Inferior parietal cortex (tissue), 1 donor: ENCODE measurements around the gene FAM53A.
"Not testable (repeated sequence)": the region's sequence is repeated elsewhere in the genome, so short reads cannot be mapped to it uniquely, and the experiment has no call there.

ENCODE experiments used
- DNase-seq: peaks from one replicate; pipeline ENCODE4 v3.0.0-alpha.2; 2016; ENCODE audit errors: extremely low spot score

FAM53A gene

DNA sequence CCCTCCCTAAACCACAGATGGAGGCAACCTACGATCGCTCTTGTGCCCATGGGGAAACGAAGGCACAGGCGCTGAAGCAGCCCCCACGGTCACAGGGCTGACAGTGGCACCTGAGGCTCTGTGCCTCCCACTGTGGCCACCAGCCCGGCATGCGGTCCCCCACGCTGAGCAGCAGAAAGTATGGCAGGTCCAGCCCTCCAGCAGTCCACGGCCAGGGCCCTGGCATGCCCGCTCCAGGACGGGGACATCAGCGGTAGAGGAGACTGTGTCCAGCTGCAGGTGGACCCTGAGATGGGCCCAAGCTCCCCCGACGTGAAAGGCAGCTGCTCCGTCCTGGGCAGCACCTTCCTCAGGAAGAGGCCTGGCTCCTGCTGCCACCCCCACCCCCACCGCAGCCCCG, 61.2 kb downstream of the FAM53A start:
- DNase-seq, result no peak

DNA sequence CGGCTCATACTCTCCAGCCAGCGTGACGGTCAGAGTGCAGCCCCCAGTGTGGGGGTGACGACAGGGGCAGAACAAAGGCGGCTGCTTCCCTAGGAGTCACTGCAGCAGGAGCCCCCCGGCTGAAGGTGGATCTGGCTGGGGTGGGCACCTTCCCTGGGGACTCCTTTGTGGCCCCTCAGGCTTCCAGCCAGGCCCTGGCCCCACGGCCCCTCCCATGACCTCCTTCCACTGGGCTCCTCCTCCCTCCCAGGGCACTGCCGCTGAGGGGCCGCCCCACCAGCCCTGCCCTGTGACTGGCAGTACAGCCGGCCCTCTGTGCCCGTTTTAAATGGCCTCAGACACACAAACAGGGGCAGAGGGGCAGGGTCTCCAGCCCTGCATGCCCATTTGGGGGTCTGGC, 61.9 kb downstream of the FAM53A start:
- DNase-seq, result no peak

DNA sequence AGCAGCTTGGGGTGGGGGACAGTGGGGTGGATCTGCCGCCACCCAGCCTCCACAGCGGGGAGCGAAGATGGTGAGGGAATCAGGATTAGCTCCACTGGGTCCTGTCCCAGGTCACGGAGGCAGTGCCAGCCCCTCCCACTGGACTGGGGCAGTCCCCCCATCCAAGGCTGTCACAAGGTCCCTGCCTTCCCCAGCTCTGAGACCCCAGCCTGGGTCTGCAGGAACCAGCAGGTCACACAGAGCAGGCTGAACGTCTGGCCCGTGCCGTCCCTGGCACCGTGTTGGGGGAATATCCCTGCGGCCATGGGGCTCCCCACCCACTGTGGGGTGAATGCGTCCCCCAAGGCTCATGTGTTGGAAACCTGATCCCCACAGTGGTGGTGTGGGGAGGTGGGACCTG, 62.6 kb downstream of the FAM53A start:
- DNase-seq, result no peak

DNA sequence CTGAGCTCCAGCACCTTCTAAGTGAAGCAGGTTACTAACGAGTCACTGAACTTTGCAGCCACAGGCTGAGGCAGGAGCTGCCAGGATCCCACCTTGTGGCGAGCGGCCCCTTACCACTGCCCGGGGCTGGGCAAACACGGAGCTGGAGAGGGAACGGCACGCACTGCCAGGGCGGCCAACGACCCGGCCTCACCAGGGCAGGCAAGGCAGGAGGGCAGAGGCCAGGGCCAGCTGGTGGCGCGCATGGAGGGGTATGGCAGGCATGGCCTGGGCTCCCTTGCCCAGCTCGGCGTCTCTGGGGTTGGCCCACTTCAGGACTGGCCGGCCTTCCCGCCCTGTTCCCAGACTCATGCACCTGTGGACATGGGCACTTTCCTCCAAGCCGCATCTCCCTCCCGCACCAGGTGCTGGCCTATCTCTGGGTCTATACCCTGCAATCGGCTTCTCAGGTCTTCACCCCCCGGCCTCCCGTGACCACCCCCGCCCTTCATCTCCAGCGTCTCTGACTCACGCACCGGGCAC, 64.9 kb downstream of the FAM53A start:
- no peak for DNase-seq

DNA sequence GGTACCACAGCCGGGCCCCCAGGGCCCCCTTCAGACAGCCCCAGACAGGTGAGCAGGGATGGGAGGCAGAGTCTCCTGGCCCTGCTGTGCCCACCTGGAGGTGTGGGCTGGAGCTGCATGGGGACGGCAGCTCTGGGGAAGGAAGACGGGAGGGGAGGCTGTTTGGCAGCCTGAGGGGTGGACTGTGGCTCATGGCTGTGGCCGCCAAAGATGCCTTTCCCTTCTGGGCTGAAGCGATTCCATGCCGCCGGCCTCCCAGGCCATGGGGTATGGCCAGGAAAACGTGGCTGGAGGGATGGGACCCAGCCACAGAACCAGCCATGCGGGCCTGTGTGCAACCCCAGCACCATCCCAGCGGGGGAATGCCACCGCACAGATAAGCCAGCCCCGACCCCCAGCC, 65.7 kb downstream of the FAM53A start:
- DNase-seq, result no peak

DNA sequence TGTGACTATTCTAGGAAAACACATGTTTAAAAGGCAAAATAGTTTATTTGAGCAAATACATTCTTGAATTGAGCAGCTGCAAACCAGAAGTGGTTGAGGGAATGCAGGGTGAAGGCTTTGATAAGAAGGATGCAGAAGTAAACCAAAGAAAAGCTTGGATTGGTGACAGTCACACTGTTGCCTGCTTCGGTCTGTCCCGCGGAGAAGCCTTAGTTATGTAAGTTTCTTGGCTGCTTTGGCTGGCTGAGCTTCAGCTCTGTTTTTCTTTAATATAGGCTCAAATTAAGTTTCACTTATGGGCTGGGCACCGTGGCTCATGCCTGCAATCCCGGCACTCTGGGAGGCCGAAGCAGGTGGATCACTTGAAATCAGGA, 67.6 kb downstream of the FAM53A start:
- no peak for DNase-seq

DNA sequence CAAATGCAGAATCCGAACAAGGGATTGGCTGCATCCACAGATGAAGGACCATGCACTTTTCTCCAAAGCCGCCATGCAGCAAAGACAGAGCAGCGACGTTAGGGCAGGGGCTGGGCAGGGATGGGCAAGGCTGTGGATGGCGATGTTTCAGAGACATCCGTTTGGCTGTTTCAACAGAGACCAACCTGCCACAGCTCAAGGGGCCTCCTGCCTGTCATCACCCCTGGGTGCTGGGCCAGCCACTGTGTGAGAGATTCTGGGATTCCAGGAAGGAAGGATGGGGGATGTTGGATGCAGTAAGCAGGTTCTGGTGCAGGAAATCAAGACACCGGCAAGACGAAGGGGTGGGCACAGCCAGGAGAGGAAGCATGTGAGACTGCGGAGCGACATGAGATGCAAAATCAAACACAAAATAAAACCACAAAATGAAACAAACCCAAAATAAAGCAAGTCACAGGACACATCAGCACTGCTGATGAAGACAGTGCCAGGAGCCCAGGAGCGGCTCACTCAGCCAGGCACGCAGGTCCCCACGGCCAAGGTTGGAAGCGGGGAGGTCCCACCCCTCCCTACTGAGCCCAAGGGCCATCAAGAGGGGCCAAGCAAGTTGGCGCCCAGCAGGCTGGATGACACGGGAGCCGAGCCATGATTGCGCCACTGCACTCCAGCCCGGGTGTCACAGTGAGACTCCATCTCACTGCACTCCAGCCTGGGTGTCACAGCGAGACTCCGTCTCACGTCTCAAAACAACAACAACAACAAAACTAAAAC, 68.1 kb downstream of the FAM53A start:
- DNase-seq, result no peak

DNA sequence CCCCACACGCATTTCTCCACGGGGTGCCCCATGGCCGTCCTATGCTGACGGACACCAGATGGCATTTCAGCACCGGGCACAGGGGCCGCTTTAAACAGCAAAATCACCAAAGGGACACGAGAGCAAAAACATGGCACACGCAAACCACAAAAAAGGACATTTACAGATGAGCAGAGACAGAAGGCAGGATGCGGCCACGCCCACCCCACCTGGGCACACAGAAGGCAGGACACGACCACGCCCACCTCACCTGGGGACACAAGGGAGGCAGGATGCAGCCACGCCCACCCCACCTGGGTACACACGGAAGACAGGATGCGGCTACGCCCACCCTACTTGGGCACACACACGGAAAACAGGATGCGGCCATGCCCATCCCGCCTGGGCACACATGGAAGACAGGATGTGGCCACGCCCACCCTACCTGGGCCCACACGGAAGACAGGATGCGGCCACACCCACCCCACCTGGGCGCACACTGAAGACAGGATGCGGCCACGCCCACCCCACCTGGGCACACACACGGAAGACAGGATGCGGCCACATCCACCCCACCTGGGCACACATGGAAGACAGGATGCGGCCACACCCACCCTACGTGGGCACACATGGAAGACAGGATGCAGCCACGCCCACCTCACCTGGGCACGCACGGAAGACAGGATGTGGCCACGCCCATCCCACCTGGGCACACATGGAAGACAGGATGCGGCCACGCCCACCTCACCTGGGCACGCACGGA, 69.1 kb downstream of the FAM53A start:
- DNase-seq, result no peak

DNA sequence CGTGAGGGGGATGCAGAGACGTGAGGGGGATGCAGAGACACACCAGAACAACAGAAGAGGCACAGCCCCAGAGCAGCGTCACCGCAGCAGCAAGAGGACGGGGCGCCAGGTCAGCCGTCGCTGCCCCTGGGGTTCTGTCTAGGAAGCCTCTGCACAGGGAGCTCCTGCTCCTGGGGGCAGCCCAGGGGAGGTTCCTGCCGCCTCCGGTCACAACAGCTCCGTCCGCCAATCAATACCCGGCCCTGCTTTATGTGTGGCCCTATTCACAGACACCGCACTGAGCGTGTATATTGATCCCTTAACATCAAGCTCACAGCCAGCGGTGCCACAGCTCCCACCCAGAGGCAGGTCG, 69.6 kb downstream of the FAM53A start:
- DNase-seq, result no peak

DNA sequence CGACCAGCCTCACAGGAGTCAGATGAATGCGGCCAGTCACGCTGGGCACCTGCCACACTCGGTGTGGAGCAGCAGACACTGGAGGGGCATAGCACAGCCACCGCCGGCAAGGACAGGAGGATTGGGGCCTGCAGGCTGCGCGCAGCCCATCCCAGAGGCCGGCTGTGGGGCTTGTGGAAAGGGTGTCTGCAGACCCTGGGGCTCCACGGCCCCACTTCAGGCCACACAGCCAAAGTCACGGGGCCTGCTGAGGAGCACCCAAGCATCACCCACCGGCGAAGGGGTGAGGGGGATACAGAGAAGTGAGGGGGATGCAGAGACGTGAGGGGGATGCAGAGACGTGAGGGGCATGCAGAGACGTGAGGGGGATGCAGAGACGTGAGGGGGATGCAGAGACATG, 70.1 kb downstream of the FAM53A start:
- DNase-seq, result no peak

DNA sequence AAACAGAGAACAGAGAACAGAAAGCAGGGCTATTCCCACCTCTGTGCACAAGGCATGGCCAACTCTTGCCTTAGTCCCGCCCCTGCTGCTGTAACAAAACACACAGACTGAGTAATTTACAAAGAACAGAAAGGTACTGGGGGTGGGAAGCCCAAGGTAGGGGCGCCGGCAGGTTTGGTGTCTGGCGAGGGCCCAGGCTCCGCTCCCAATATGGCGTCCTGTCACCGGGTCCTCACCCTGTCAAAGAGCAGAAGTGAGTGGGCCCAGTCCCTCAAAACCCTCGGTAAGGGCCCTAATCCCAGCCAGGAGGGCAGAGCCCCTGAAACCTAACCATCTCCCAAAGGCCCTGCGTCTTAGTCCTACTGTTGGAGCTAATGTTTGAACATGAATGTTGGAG, 71.0 kb downstream of the FAM53A start:
- DNase-seq, result no peak

DNA sequence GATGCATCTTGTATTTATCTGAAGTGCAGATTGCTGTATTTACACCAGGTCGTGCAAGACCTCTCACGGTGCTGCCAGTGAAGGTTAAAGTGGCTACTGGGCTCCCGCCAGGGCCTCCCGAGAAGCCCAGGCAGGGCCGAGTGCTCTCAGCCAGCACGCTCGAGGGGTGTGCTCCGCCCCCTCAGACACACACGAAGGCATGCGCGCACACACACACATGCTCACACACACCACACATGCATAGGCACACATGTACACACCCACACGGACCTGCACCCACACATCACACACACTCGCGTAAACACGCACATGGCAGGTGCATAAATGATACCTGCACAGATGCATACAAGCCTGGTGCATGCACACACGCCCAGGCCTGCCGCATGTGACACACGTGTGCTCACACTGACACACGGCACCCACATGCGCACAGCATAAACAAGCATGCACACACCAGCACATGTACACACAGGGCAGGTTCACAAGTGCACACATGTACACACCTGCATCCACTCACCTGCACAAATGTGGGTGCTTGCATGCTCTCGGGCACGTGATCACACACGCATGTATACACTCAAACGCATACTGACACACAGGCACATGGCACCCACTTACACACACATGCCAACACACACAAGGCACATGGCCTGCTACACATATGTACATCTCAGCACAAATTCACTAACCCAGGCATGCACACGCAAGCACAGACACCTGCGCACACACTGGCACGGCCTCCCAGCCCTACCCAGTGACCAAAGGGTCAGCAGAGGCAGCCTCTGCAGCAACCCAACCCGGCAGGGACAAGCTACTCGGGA, 71.6 kb downstream of the FAM53A start:
- DNase-seq, result no peak

DNA sequence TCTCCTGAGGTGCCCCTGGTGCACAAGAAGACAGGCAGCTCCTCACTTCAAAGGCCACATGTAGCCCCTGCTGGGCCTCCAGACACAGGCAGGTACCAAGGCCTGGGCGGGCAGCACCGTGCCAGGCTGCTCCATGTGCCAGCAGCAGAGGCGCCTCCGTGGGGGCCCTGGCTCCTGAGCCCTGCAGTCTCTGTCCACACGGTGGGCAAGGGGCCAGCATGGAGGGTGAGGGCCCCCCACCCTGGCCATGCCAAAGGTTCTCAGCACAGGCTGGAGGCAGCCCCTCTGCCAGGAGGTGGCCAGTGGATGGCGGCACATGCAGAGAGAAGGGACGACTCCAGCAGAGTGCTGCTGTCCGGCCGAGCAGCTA, 72.6 kb downstream of the FAM53A start:
- DNase-seq, result no peak

DNA sequence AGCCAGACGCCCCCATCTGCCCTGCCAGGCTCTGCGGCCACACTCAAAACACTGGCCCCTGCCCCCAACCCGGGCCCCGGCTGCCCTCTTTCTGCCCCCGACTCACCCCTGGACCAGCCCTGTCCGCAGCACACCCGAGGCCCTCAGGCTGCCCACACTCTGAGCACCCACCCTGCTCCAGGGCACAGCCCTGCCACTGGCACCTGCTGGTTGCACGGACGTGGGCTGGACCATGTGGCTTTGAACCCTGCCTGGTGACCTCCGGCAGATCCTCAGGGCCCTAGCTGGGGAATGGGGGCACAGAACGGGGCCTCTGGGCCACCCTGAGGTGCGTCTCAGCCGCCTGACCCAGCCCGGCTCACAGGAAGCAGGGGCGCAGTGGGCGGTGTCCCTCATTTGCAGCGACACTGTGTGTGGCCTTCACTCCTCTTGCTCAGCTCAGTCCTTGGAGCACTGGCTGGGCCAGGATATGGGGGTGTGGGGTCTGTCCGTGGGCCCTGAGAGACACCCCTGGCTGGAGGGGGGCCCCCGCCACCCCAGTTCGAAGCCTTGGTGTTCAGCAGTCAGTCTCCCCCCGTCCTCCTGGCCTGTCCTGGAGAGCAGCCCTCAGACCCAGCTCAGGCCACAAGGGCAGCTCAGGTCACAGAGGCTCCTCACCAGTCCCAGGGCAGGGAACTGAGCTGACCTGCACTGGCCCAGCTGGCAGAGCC, 73.2 kb downstream of the FAM53A start:
- DNase-seq, result no peak

DNA sequence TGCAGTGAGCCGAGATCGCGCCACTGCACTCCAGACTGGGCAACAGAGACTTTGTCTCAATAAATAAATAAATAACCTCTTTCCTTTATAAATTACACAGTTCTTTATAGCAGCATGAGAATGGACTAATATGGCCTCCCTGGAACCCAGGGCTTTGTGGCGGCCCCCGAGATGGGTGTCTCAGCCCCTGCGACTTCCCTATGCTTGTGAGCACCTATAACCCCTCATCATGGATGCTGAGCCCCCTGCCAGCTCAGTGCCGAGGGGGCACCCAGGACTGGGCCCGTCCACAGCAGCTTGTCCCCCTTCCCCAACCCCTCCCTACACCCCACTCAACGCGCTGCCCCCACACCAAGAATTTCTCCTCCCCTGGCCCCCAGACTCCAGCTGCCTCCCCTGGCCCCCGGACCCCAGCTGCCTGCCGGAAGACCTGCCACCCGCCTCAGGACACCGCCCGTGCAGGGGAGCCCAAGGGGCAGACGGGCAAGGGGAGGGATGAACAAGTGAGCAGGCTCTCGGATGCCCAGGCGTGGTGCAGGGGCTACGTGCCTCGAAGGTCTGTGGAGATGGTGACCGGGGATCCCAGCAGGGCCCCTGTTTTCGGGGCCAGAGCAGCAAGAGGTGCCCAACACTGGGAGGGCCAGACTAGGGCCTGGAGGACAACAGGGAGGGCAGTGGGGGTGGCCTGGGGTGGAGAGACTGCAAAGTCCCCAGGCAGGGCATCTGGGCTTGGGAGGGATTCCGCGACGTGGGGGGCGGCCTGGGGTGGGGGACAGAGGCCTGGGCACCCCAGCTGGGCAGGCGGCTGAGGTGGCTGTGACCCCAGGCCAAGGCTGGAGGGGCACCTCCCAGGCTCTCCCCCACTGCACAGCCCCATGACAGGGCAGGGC, 74.0 kb downstream of the FAM53A start:
- DNase-seq, result no peak

DNA sequence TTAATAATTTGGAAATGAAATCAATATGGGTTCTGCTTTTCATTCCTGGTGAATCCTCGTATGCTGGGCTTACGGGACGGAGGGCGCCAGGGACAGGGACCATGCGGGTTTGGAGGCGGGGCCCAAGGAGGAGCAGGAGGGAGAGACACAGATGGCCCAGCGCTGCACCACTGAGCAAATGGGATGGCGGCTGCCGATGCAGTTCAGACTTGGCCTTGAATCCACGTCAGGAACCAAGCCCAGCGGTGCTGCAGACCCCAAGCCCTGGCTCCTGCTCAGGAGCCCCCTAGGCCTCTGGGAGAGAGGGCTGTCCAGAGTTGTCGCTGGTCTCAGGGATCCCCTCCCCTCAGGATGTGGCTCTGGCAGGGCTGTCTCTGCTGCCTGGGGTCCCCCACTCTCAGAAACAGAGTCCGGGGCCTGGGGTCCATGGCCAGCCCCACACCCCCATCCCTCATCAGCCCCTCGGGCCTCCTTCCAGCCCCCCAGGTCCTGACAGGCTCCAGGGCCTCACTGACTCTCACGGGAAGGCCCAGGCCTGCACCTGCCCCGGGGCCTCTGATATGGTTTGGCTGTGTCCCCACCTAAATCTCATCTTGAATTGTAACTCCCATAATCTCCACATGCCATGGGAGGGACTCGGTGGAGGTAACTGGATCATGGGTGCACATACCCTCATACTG, 75.2 kb downstream of the FAM53A start:
- no peak for DNase-seq

DNA sequence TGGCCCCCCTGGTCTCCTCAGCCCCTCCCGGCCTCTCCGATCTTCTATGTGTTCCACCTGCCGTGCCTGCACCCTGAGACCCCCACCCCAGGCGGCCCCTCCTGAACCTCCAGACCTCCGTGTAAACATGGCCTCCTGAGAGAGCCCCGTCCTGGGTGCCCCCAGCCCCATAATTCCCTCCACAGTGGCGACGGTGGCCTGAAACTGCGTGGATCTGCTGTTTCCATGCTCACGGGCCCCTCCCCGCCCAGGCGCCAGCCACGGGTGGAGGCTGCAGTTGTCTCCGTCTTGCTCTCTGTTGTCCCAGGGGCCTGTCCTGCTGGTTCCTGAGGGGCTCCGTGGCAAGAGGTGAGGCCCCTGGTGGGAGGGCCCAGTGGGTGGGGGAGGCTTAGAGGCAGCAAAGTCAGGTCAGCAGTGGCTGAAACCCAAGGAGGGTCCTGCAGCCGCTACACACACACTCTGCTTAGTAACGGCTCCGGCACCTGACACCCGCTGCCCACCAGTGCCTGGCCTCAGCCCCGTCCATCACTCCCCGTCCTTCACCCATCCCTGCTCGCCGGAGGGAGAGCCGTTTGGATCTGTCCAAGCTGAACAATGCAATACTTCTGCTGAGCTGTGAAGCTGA, 75.8 kb downstream of the FAM53A start:
- DNase-seq, result no peak

DNA sequence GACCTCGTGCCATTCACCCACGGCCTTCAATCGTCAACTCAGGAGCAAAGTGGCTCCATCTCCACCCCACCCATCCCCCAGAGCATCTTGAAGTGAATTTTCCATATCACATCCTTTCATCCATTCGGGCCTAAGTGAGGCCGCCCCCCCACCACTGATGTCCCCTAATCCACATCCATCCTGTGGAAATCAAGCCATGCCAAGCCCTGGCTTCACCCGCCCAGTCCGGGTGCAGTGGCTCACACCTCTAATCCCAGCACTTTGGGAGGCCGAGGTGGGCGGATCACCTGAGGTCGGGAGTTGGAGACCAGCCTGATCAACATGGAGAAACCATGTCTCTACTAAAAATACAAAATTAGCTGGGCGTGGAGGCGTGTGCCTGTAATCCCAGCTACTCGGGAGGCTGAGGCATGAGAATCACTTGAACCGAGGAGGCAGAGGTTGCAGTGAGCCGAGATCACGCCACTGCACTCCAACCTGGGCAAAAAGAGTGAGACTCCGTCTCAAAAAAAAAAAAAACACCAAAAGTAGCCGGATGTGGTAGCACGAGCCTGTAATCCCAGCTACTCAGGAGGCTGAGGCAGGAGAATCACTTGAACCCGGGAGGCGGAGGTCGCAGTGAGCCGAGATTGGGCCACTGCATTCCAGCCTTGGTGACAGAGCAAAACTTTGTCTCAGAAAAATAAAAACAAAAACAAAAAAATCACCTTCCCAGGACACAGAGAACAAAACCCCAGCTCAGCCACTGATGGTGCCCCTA, 76.5 kb downstream of the FAM53A start:
- DNase-seq, result not testable (repeated sequence)

DNA sequence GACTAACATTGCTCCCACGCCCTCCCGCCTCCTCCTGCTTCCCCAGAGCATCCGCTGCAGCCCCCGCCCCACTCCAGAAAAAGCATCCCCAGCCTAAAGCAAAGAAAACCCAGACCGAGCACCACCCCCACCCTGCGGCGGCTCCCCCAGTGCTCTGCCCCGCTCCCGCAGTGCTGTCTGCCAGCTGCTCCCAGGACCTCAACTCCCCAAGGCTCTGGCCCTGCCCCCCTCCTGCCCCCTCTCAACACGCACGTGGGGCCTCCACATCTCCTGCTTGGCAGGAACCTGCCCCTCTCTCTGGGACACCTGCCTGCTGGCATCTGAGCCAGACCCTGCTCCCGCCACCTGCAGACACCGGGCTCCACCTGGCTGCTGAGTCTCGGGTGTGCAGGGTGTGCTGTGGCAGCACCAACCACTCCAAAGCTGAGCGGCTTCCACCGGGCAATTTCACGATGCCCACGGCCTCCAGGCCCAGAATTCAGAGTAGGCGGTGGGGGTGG, 79.4 kb downstream of the FAM53A start:
- no peak for DNase-seq
